Chondrocyte (in vitro differentiated cells): ENCODE results near the gene CNN1. TPM values are rescaled to one million over a fixed set of nuclear protein-coding genes. Genes with fewer than 3 reads are reported as not detected.
A peak's percentile ranks its signal among the peaks of the same experiment; 100 is the strongest.

ENCODE experiments used
- DNase-seq: peaks from one replicate; pipeline ENCODE4 v3.0.0; 2021; ENCODE audit warnings: mixed read lengths, low spot score
- H3K27ac Mint-ChIP-seq: one replicate; pipeline ENCODE4 v1.8.0; 2021; ENCODE audit warnings: mild to moderate bottlenecking, moderate library complexity, mixed read lengths; ENCODE audit not compliant: unreplicated experiment
- H3K27me3 Mint-ChIP-seq: 2 replicates; pipeline ENCODE4 v1.8.0; 2021; ENCODE audit warnings: low read depth, mixed read lengths
- H3K36me3 Mint-ChIP-seq: 2 replicates; pipeline ENCODE4 v1.8.0; 2021; ENCODE audit warnings: low read depth, mixed read lengths
- H3K4me1 Mint-ChIP-seq: 2 replicates; pipeline ENCODE4 v1.8.0; 2021; ENCODE audit warnings: low read depth, mild to moderate bottlenecking, mixed read lengths
- H3K4me3 Mint-ChIP-seq: one replicate; pipeline ENCODE4 v1.8.0; 2021; ENCODE audit warnings: mild to moderate bottlenecking, moderate library complexity, mixed read lengths; ENCODE audit not compliant: unreplicated experiment
- H3K9me3 Mint-ChIP-seq: 2 replicates; pipeline ENCODE4 v1.8.0; 2021; ENCODE audit warnings: low read depth, mixed read lengths
- total RNA-seq: library from RNA; stranded (reverse); gene quantifications from 3 replicates; pipeline ENCODE4 v1.2.1, GENCODE V29; 2021
- TF ChIP-seq, protein P1 (sequence below): fragments of 200-600 bp; sonication (generic); IDR thresholded peaks from 2 replicates; pipeline ENCODE4 v1.5.0; 2021; ENCODE audit warnings: antibody characterized with exemption, mild to moderate bottlenecking, moderate library complexity

CNN1 gene
- total RNA-seq, 1 donor from 2014 or later = 199 TPM

DNA sequence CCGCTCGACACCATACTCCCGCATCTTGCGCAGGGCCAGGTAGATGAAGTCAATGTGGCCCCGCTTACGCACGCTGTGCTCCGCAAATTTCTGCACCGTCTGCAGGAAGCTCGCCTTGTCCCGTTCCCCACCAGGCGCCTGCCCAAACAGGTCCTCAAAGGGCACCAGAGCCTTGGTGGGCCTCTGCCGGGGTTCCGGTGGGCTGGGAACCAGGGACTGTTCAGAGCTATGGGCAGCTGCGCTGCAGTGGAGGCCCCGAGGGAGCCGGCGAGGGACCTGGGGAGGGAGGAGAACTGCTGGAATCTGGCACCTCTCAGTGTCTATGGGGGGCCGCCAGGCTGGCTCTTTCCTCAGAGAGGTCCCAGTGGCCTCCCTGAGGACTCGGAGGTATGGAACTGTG is 24.7 kb upstream of the CNN1 start:
- Mint-ChIP-seq H3K9me3 (no peaks in the 10 kb centered on the region), H3K27ac (no peak overlapping the region), H3K4me3 (no peak overlapping the region), H3K4me1 (no peaks in the 10 kb centered on the region), H3K27me3 (no peaks in the 10 kb centered on the region), H3K36me3 (peaks cover 9% of the 10 kb centered on the region)
- DNase-seq = no peak
- TF ChIP-seq, protein P1, sequence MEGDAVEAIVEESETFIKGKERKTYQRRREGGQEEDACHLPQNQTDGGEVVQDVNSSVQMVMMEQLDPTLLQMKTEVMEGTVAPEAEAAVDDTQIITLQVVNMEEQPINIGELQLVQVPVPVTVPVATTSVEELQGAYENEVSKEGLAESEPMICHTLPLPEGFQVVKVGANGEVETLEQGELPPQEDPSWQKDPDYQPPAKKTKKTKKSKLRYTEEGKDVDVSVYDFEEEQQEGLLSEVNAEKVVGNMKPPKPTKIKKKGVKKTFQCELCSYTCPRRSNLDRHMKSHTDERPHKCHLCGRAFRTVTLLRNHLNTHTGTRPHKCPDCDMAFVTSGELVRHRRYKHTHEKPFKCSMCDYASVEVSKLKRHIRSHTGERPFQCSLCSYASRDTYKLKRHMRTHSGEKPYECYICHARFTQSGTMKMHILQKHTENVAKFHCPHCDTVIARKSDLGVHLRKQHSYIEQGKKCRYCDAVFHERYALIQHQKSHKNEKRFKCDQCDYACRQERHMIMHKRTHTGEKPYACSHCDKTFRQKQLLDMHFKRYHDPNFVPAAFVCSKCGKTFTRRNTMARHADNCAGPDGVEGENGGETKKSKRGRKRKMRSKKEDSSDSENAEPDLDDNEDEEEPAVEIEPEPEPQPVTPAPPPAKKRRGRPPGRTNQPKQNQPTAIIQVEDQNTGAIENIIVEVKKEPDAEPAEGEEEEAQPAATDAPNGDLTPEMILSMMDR = no peak

DNA sequence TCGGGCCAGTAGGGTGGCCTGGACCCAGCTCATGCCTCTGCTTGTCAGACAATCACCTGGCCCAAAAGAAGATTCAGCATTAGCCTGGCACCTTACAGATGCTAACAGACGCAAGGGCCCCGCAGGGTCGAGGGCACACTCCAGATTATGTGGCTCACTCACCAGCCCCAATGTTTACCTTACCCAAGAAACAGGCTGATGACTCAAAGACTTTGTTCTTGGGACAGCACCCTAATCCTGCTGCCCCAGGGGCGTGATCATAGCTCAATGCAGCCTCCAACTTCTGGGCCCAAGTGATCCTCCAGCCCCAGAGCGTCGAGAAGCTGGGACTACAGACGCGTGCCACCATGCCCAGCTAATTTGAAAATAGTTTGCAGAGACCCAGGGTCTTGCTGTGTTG is 19.5 kb upstream of the CNN1 start:
- Mint-ChIP-seq H3K36me3 (peaks cover 6% of the 10 kb centered on the region), H3K9me3 (no peaks in the 10 kb centered on the region), H3K4me3 (no peak overlapping the region), H3K27me3 (no peaks in the 10 kb centered on the region), H3K4me1 (no peaks in the 10 kb centered on the region), H3K27ac (no peak overlapping the region)
- TF ChIP-seq, protein P1 = no peak
- DNase-seq = no peak

DNA sequence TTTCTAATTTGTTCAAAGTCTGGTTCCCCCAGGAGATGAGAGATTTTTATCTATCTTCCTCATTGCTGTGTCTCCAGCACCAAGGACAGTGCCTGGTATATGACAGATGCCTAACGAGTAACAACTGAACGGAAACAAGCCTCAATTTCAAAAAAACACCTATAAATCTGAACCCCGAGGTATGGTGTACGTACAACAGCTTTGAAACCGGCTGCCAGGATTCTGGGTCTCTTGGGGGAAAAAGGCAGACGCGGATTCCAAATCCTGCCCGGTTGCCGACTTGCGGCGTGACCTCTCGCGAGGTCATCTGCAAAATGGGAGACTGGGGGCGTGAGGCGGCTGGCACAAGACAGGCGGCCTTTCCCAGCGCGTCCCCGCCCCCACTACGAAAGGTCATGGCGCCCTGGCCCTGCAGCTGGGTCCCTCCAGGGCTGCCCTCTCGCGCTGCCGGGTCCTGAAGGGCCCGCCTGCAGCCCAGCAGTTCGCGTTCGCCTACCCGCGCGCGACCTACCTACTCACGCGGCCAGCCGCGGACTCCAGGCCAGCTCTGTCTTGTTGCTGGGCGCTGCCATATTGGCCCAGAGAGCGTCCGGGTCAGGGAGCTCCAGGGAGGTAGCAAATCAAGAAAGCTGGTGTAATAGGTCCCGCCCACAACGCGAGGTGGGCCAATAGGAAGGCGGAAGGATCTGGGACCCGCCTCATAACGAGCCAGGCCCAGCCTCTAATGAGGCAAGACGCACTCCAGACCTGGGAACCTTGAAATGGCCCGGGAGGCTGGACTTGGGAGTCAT is 9.9 kb upstream of the CNN1 start, which contains the start of gene ECSIT:
TSS of gene ECSIT (minus strand) at position 584 of the 791 bp plus-strand sequence. CDS start 9,964 bp downstream, outside the sequence.
- DNase-seq = peak; percentile 98
- no peaks in the 10 kb centered on the region for H3K36me3 Mint-ChIP-seq
- TF ChIP-seq, protein P1 = no peak
- no peaks in the 10 kb centered on the region for H3K9me3 Mint-ChIP-seq
- H3K4me1 Mint-ChIP-seq = peaks cover 23% of the 10 kb centered on the region
- H3K27me3 Mint-ChIP-seq = no peaks in the 10 kb centered on the region
- H3K27ac Mint-ChIP-seq = peak within 1 kb of the TSS; percentile 98
- peak within 1 kb of the TSS; percentile 89 for H3K4me3 Mint-ChIP-seq

DNA sequence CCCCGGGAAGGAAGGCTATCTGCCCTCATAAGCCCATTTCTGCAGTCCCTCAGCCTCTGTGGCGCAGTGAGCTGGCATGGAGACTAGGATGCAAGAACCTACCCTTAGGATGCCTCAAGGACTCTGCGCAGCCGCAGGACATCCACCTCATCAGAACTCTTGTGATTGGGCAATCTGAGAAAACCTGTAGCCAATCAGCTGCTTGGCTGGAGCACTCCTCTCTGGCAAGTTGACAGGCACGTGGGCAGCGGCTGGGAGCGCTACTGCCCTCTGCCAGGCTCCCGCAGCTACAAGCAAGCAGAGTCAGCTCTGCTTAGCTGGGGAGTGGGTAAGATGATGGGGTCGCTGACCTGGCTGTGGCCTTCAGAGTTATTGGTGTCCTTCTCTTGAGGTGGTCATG is 8.2 kb upstream of the CNN1 start:
- TF ChIP-seq, protein P1 = peak; percentile 48
- no peak for DNase-seq
- H3K27me3 Mint-ChIP-seq = no peaks in the 10 kb centered on the region
- H3K9me3 Mint-ChIP-seq = no peaks in the 10 kb centered on the region
- peaks cover 29% of the 10 kb centered on the region for H3K4me1 Mint-ChIP-seq
- H3K4me3 Mint-ChIP-seq = no peak overlapping the region
- H3K27ac Mint-ChIP-seq = no peak overlapping the region
- H3K36me3 Mint-ChIP-seq = no peaks in the 10 kb centered on the region

DNA sequence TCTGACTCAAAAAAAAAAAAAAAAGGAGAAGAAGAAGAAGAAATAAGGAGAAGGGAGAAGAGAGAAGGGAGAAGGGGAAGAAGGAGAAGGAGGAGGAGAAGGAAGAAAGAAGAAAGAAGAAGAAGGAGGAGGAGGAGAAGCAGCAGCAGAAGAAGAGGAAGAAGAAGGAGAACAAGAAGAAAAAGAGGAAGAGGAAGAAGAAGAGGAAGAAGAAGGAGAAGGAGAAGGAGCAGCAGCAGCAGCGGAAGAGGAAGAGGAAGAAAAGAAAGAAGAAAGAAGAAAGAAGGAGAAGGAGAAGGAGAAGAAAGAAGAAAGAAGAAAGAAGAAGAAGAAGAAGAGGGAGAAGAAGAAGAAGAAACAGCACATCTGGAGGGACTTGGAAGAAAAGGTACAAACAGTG is 4.1 kb upstream of the CNN1 start:
- DNase-seq = no peak
- H3K27me3 Mint-ChIP-seq = no peaks in the 10 kb centered on the region
- peak overlapping the region; percentile 39 for H3K27ac Mint-ChIP-seq
- TF ChIP-seq, protein P1 = no peak
- no peak overlapping the region for H3K4me3 Mint-ChIP-seq
- H3K36me3 Mint-ChIP-seq = no peaks in the 10 kb centered on the region
- peaks cover 34% of the 10 kb centered on the region for H3K4me1 Mint-ChIP-seq
- no peaks in the 10 kb centered on the region for H3K9me3 Mint-ChIP-seq
